ENCODE measurements around the gene SNRNP200.

DNA sequence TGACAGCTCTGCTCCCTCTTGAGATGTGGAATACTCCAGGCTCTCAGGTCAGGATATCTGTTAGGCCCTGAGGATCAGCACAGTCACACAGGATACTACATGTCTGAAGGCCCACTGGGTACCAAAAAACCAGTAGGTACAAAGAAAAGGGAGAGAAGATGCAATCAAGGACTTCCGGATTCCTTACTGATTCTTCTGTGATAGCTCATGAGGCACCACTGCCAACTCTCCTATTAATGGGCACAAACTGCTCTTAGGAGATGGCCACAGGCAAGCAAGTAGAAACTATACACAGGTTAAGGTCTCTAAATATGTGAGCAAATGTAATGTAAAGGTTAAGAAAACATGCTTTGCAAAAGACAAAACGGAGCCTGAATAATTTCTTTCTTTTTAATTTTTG lies 43.0 kb downstream of the SNRNP200 start:
- no peak for TF ChIP-seq ZNF174 (tag by site-specific recombination; IDR thresholded peaks at IDR 0.05)
- TF ChIP-seq, protein P1, sequence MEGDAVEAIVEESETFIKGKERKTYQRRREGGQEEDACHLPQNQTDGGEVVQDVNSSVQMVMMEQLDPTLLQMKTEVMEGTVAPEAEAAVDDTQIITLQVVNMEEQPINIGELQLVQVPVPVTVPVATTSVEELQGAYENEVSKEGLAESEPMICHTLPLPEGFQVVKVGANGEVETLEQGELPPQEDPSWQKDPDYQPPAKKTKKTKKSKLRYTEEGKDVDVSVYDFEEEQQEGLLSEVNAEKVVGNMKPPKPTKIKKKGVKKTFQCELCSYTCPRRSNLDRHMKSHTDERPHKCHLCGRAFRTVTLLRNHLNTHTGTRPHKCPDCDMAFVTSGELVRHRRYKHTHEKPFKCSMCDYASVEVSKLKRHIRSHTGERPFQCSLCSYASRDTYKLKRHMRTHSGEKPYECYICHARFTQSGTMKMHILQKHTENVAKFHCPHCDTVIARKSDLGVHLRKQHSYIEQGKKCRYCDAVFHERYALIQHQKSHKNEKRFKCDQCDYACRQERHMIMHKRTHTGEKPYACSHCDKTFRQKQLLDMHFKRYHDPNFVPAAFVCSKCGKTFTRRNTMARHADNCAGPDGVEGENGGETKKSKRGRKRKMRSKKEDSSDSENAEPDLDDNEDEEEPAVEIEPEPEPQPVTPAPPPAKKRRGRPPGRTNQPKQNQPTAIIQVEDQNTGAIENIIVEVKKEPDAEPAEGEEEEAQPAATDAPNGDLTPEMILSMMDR (tag by site-specific recombination; IDR thresholded peaks at IDR 0.05) = no peak
- no peak for TF ChIP-seq HOXA7 (CRISPR knock-in tag; IDR thresholded peaks at IDR 0.05; ENCODE audit: borderline replicate concordance)
- TF ChIP-seq, protein P2, sequence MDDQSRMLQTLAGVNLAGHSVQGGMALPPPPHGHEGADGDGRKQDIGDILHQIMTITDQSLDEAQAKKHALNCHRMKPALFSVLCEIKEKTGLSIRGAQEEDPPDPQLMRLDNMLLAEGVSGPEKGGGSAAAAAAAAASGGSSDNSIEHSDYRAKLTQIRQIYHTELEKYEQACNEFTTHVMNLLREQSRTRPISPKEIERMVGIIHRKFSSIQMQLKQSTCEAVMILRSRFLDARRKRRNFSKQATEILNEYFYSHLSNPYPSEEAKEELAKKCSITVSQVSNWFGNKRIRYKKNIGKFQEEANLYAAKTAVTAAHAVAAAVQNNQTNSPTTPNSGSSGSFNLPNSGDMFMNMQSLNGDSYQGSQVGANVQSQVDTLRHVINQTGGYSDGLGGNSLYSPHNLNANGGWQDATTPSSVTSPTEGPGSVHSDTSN (CRISPR knock-in tag; IDR thresholded peaks at IDR 0.05) = no peak
- no peak for TF ChIP-seq ZNF792 (tag by site-specific recombination; IDR thresholded peaks at IDR 0.05)
- TF ChIP-seq, protein P3, sequence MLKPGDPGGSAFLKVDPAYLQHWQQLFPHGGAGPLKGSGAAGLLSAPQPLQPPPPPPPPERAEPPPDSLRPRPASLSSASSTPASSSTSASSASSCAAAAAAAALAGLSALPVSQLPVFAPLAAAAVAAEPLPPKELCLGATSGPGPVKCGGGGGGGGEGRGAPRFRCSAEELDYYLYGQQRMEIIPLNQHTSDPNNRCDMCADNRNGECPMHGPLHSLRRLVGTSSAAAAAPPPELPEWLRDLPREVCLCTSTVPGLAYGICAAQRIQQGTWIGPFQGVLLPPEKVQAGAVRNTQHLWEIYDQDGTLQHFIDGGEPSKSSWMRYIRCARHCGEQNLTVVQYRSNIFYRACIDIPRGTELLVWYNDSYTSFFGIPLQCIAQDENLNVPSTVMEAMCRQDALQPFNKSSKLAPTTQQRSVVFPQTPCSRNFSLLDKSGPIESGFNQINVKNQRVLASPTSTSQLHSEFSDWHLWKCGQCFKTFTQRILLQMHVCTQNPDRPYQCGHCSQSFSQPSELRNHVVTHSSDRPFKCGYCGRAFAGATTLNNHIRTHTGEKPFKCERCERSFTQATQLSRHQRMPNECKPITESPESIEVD (tag by site-specific recombination; IDR thresholded peaks at IDR 0.05) = no peak
- no peak for TF ChIP-seq ZNF274 (IDR thresholded peaks at IDR 0.05; ENCODE audit: low read length)
- TF ChIP-seq ZNF274 (tag by site-specific recombination; IDR thresholded peaks at IDR 0.05; ENCODE audit: borderline replicate concordance) = no peak
